B cell (primary cell): ENCODE measurements around the gene GMFB. TPM values are rescaled to one million over a fixed set of nuclear protein-coding genes. Genes with fewer than 3 reads are reported as not detected.
A peak's percentile ranks its signal among the peaks of the same experiment; 100 is the strongest.

Experiments used
- ATAC-seq: fragments of 200-7000 bp; cut with Tn5 transposase; one replicate; pipeline ENCODE4 v1.10.0; 2021; ENCODE audit warnings: low read depth, mild to moderate bottlenecking, moderate number of reproducible peaks, moderate library complexity
- CTCF ChIA-PET: fragments of 350-600 bp; sonication (Branson Sonifier 250); formaldehyde crosslinking; loops from one replicate; lab custom pipeline; 2021; ENCODE audit warnings: antibody characterized with exemption, inconsistent platforms; lab: Charles Lee
- POLR2A ChIA-PET: fragments of 350-600 bp; sonication (Branson Sonifier 250); formaldehyde crosslinking; loops from one replicate; lab custom pipeline; 2021; ENCODE audit warnings: antibody characterized with exemption; lab: Charles Lee
- DNase-seq: peaks from one replicate; pipeline ENCODE4 v3.0.0; 2013
- H2AFZ ChIP-seq: 2 replicates; pipeline ENCODE4 v1.6.1; 2012; ENCODE audit warnings: mild to moderate bottlenecking, low read depth, low read length; ENCODE audit not compliant: insufficient read depth, poor library complexity, severe bottlenecking
- H3K27ac ChIP-seq, 2 donors: 1 replicate in 1 of 2; 2 replicates in 1 of 2; pipeline ENCODE4 v1.5.1; 2012 to 2013; ENCODE audit warnings: low read length in 2 of 2, mild to moderate bottlenecking in 2 of 2, moderate library complexity in 1 of 2
- H3K27me3 ChIP-seq, 4 experiments: fragments of 200-600 bp in 1 of 4; sonication (generic) in 1 of 4; replicated peaks in 1 of 4; 1 replicate in 2 of 4; 2 replicates in 2 of 4; pipeline versions ENCODE4 v1.6.1 to v1.7.0; 2013 to 2016; ENCODE audit warnings: low read length in 3 of 4, mild to moderate bottlenecking in 2 of 4, mixed read lengths in 1 of 4, moderate library complexity in 1 of 4; ENCODE audit not compliant: insufficient read depth in 4 of 4, control insufficient read depth in 3 of 4; ENCODE audit errors: control extremely low read depth in 1 of 4
- H3K36me3 ChIP-seq, 2 experiments: replicated peaks in 1 of 2; 1 replicate in 1 of 2; 2 replicates in 1 of 2; pipeline versions ENCODE4 v1.6.1 to v1.7.1; 2013; ENCODE audit warnings: low read length in 1 of 2; ENCODE audit not compliant: insufficient read depth in 2 of 2, control insufficient read depth in 1 of 2; ENCODE audit errors: control extremely low read depth in 1 of 2, extremely low read depth in 1 of 2
- H3K4me1 ChIP-seq, 2 donors: fragments of 200-600 bp in 1 of 2; sonication (generic) in 1 of 2; 1 replicate in 1 of 2; 2 replicates in 1 of 2; pipeline versions ENCODE4 v1.5.1 to v1.6.1; 2013 to 2017; ENCODE audit warnings: low read length in 2 of 2; ENCODE audit not compliant: control insufficient read depth in 2 of 2, insufficient read depth in 2 of 2
- H3K4me2 ChIP-seq: replicated peaks from 2 replicates; pipeline ENCODE3; 2012; ENCODE audit warnings: mild to moderate bottlenecking, low read depth, low read length; ENCODE audit not compliant: poor library complexity, severe bottlenecking
- H3K4me3 ChIP-seq, 5 experiments: fragments of 200-600 bp in 1 of 5; sonication (generic) in 1 of 5; 1 replicate in 3 of 5; 2 replicates in 2 of 5; pipeline versions ENCODE4 v1.5.1 to v1.7.0; 2011 to 2016; ENCODE audit warnings: low read length in 4 of 5, mild to moderate bottlenecking in 4 of 5, low read depth in 2 of 5, control low read depth in 1 of 5, moderate library complexity in 1 of 5; ENCODE audit not compliant: insufficient read depth in 1 of 5; ENCODE audit errors: control extremely low read depth in 1 of 5, extremely low read depth in 1 of 5
- H3K79me2 ChIP-seq: fragments of 200-600 bp; sonication (generic); one replicate; pipeline ENCODE4 v1.6.0; 2016; ENCODE audit warnings: low read length; ENCODE audit not compliant: control insufficient read depth, insufficient read depth
- H3K9ac ChIP-seq: fragments of 200-600 bp; sonication (generic); 2 replicates; pipeline ENCODE4 v1.6.1; 2017; ENCODE audit warnings: mild to moderate bottlenecking, low read length, moderate library complexity
- H3K9me3 ChIP-seq, 3 donors: one replicate each; pipeline versions ENCODE4 v1.6.1 to v1.7.1; 2013; ENCODE audit warnings: low read length in 2 of 3; ENCODE audit not compliant: control insufficient read depth in 2 of 3, insufficient read depth in 1 of 3; ENCODE audit errors: control extremely low read depth in 1 of 3
- H4K20me1 ChIP-seq: 2 replicates; pipeline ENCODE4 v1.6.0; 2012; ENCODE audit warnings: mild to moderate bottlenecking, low read length; ENCODE audit not compliant: insufficient read depth, control insufficient read depth, poor library complexity, severe bottlenecking
- H3K27ac Mint-ChIP-seq: one replicate; pipeline ENCODE4 v1.8.0; 2021; ENCODE audit warnings: mixed read lengths
- H3K27me3 Mint-ChIP-seq: one replicate; pipeline ENCODE4 v1.8.0; 2021; ENCODE audit warnings: mixed read lengths
- H3K4me1 Mint-ChIP-seq: one replicate; pipeline ENCODE4 v1.8.0; 2021; ENCODE audit warnings: mixed read lengths
- H3K4me3 Mint-ChIP-seq: one replicate; pipeline ENCODE4 v1.8.0; 2021; ENCODE audit warnings: mixed read lengths
- H3K9me3 Mint-ChIP-seq: one replicate; pipeline ENCODE4 v1.8.0; 2022; ENCODE audit warnings: mixed read lengths; ENCODE audit not compliant: insufficient read depth
- CTCF ChIP-seq: fragments of 200-600 bp; IDR thresholded peaks from one replicate; pipeline ENCODE4 v1.8.0; 2022; ENCODE audit warnings: antibody characterized with exemption, mild to moderate bottlenecking
- EZH2 ChIP-seq: IDR thresholded peaks from 2 replicates; pipeline ENCODE4 v1.6.1; 2012; ENCODE audit warnings: borderline replicate concordance, low read depth, mild to moderate bottlenecking, moderate library complexity, low read length; ENCODE audit not compliant: insufficient read depth, poor library complexity, severe bottlenecking
- WGBS: methylation state at CpG from one replicate; pipeline ENCODE4 v1.1.5; 2013; ENCODE audit warnings: missing lambda C conversion rate; ENCODE audit not compliant: insufficient coverage; 5-methylcytosine and 5-hydroxymethylcytosine counted together
- intact Hi-C: fragments of 100-400 bp; cut with micrococcal nuclease; formaldehyde crosslinking; loops from one replicate; pipeline ENCODE4 v1.10.0; 2022
- polyA plus RNA-seq: library from polyadenylated mRNA; depleted of rRNA; stranded (reverse); fragments of >200 nt; gene quantifications from 2 replicates; pipeline ENCODE4 v1.2.3, GENCODE V29; 2012
- total RNA-seq, 2 donors: library from RNA; stranded (reverse); fragments of 120-200 nt in 1 of 2; gene quantifications; 1 replicate in 1 of 2; 2 replicates in 1 of 2; pipeline versions ENCODE4 v1.2.3 to v1.2.4, GENCODE V29; 2013 to 2022

GMFB gene
- total and polyA plus RNA-seq, 2 donors (not counting 1 experiment from before 2014, with no cell fraction given) = 13.6 to 49.8 TPM

- H3K4me3 Mint-ChIP-seq = no peak overlapping the region
Observed at GRCh38 chr14:54481695-54482094, 7.1 kb downstream of the GMFB start.

More at GRCh38 chr14:54481695-54482094, 7.1 kb downstream of the GMFB start:
- POLR2A ChIA-PET = no interaction called here
- peaks cover 53% of the 10 kb centered on the region for H3K4me1 Mint-ChIP-seq
- peaks cover 2 to 28% of the 10 kb centered on the region in 2 experiments for H3K36me3 ChIP-seq
- no peaks in the 10 kb centered on the region for H3K27me3 ChIP-seq
- DNase-seq = no peak
- no peak overlapping the region for H3K27ac Mint-ChIP-seq
- H4K20me1 ChIP-seq = no peaks in the 10 kb centered on the region
- H3K9me3 Mint-ChIP-seq = no peaks in the 10 kb centered on the region
- no peaks in the 10 kb centered on the region for H3K27me3 Mint-ChIP-seq
- H3K4me3 ChIP-seq = no peak overlapping the region
- H3K4me2 ChIP-seq = peak overlapping the region; percentile 72
- H3K9me3 ChIP-seq = no peaks in the 10 kb centered on the region
- H2AFZ ChIP-seq = no peak overlapping the region
- intact Hi-C loops = loop anchor here (5.0 kb wide), 1 partner anchor 99 kb away; no protein-coding TSS in a partner anchor
- peaks cover 53% of the 10 kb centered on the region for H3K79me2 ChIP-seq
- TF ChIP-seq EZH2 (no peak), CTCF (no peak)
- WGBS = no CpG with 5 or more reads among the region's 2 CpGs
- CTCF ChIA-PET = interaction anchor here (1.0 kb wide), 1 partner anchor 83 kb away, joined by 3 read pairs; no protein-coding TSS in a partner anchor
- H3K4me1 ChIP-seq = peaks cover 27 to 48% of the 10 kb centered on the region in 2 donors
- ATAC-seq = no peak
- no peak overlapping the region for H3K9ac ChIP-seq
- H3K27ac ChIP-seq = peak overlapping the region in 1 of 2 donors; percentile 83
